GM12801 (cell line): ENCODE results near the gene SF3B4.

Experiments used
- CTCF ChIP-seq: IDR thresholded peaks from one replicate; pipeline ENCODE4 v1.5.1; 2011; ENCODE audit warnings: control low read depth; ENCODE audit not compliant: insufficient read length; ENCODE audit errors: extremely low read depth

The SF3B4 gene

GRCh38 chr1:149886396-149887195 is 41.0 kb downstream of the SF3B4 start:
- no peak for TF ChIP-seq CTCF

GRCh38 chr1:149885339-149886120 is 42.1 kb downstream of the SF3B4 start:
- TF ChIP-seq CTCF = no peak

- no peak for TF ChIP-seq CTCF
Observed at GRCh38 chr1:149884433-149885338, 42.9 kb downstream of the SF3B4 start.

GRCh38 chr1:149883598-149884247 is 43.9 kb downstream of the SF3B4 start:
- TF ChIP-seq CTCF = no peak

GRCh38 chr1:149881876-149882275 is 45.7 kb downstream of the SF3B4 start:
- no peak for TF ChIP-seq CTCF

- TF ChIP-seq CTCF = no peak
Observed at GRCh38 chr1:149879556-149879955, 48.0 kb downstream of the SF3B4 start.
